Mucosa of descending colon (tissue), 3 donors: ENCODE measurements around the gene BANP. TPM values are rescaled to one million over a fixed set of nuclear protein-coding genes. Genes with fewer than 3 reads are reported as not detected.
A peak's percentile ranks its signal among the peaks of the same experiment; 100 is the strongest.
"Not testable (repeated sequence)": the region's sequence is repeated elsewhere in the genome, so short reads cannot be mapped to it uniquely, and the experiment has no call there.

Source experiments
- ATAC-seq: fragments of 200-7000 bp; cut with Tn5 transposase; one replicate; pipeline ENCODE4 v1.9.1; 2020; ENCODE audit warnings: mild to moderate bottlenecking, moderate library complexity
- DNase-seq, 3 donors: peaks; one replicate each; pipeline ENCODE4 v3.0.0-alpha.2; 2020
- H3K36me3 ChIP-seq: fragments of 200-600 bp; one replicate; pipeline ENCODE4 v1.8.0; 2021; ENCODE audit warnings: low read depth, mild to moderate bottlenecking
- H3K4me1 ChIP-seq: fragments of 200-600 bp; one replicate; pipeline ENCODE4 v1.8.0; 2021; ENCODE audit warnings: low read depth, mild to moderate bottlenecking
- H3K4me3 ChIP-seq: fragments of 200-600 bp; one replicate; pipeline ENCODE4 v1.8.0; 2021; ENCODE audit warnings: mild to moderate bottlenecking
- H3K9me3 ChIP-seq: fragments of 200-600 bp; one replicate; pipeline ENCODE4 v1.8.0; 2021; ENCODE audit warnings: mild to moderate bottlenecking
- CTCF ChIP-seq: fragments of 200-600 bp; IDR thresholded peaks from one replicate; pipeline ENCODE4 v1.8.0; 2022; ENCODE audit warnings: antibody characterized with exemption, mild to moderate bottlenecking
- intact Hi-C, 2 donors: fragments of 100-400 bp; cut with DNase I in 1 of 2; cut with micrococcal nuclease in 1 of 2; formaldehyde crosslinking; loops; one replicate each; pipeline versions ENCODE4 v1.11.0 to v1.11.1; 2022; cut with DNase I, micrococcal nuclease
- total RNA-seq, 3 donors: library from RNA; stranded (reverse); fragmentation: NEBNext Ultra II Directional in 2 of 3; extraction: Animal tissue kit (Norgen Biotek cat#: 25700) in 2 of 3; gene quantifications; one replicate each; pipeline versions ENCODE4 v1.2.1 to v1.2.4, GENCODE V29; 2021 to 2023
- donor health status: DM: no; HTN: no; CAD: no; lungs with moderate emphysema.
- donor health status: DM: no; HTN: no; CAD: no.
- donor health status: DM: no; HTN: yes; CAD: no.

The BANP gene
- total RNA-seq, 3 donors from 2014 or later = 24.4 to 36.0 (median 26.1) TPM

DNA sequence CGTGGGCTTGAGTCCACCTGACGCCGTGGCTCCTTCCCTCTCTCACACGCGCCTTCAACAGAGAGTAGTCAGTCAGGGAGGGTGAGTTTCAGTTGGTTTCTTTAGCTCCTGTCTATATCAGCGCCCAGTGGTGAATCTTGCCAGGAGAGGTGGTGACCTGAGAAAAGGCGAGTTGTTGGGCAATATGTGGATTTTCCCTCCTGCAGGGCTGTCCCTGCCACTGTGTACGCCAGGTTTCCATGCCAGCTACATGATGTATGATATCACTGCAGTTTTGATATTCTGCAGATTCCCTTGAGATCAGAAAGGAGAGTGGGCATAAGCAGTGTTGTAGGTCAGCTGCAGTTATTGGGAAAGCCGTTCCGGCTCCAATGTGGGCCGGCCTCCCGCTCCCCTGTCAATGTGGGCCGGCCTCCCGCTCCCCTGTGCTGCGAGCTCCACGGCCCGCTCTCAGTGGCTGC, 31.4 kb downstream of the BANP start:
- no peak overlapping the region for H3K4me3 ChIP-seq
- intact Hi-C loops = no loop called here
- no peaks in the 10 kb centered on the region for H3K4me1 ChIP-seq
- H3K9me3 ChIP-seq = no peaks in the 10 kb centered on the region
- no peaks in the 10 kb centered on the region for H3K36me3 ChIP-seq
- TF ChIP-seq CTCF = no peak
- no peak for ATAC-seq
- DNase-seq = no peak

- ATAC-seq = peak; percentile 87
- intact Hi-C loops, DNase-seq, H3K36me3 ChIP-seq, H3K4me1 ChIP-seq, H3K9me3 ChIP-seq, H3K4me3 ChIP-seq: not testable (repeated sequence)
Measured at GRCh38 chr16:87983072-87983736, 32.0 kb downstream of the BANP start.

- intact Hi-C loops, H3K4me1 ChIP-seq, H3K9me3 ChIP-seq, H3K36me3 ChIP-seq, H3K4me3 ChIP-seq, ATAC-seq, DNase-seq: not testable (repeated sequence)
Measured at GRCh38 chr16:87983737-87984097, 32.5 kb downstream of the BANP start.

DNA sequence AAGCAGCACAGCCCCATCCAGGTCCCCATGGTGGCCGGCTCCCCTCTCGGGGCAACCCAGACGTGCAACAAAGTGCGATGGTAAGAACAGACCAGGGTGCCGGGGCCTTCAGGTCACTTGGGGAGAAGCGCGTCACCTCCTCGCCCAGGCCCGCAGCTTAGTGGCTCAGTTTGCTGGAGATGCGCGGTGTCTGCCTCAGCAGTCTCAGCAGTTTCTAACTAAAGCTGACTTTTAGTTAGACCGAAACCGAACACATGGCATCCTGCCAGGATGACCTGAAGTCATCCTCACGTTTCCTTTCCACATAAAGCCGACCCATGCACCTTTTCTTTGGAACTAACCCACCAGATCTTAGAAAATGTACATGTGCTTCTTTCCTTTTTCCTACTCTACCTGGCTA, 32.9 kb downstream of the BANP start:
- H3K36me3 ChIP-seq, ATAC-seq, H3K4me3 ChIP-seq, intact Hi-C loops, H3K4me1 ChIP-seq, H3K9me3 ChIP-seq, DNase-seq: not testable (repeated sequence)

DNA sequence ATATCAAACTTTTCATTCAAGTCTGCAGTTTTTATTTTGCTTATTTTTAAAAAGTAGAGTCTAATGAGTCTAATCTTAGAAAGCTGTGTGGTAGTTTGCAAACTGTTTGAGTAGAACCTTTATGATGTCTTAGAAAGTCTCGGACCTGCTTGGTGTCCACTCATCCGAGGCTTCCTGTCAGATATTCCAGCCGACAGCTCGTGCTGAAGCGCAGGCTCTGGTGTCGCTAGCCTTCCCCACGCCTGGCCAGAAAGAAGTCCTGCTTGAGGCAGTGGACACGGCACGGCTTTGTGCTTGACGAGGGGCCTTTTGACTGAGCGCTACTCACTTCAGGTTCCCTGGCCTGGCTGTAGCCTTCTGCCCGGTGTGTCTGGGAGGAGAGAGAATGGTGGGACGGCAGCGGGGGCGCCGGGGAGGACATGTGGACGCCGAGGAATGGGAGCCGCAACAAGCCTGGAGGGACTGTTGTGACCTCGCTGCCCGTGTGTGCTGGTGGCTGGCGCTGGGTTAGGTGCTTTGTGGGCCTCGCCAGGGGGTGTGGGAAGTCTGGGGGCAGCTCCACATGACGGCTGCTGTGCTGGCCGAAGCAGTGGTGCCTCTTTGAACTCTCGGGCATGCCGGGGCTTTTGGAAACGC, 33.5 kb downstream of the BANP start:
- H3K4me1 ChIP-seq = no peaks in the 10 kb centered on the region
- DNase-seq (no peak), ATAC-seq (no peak)
- H3K36me3 ChIP-seq = no peaks in the 10 kb centered on the region
- H3K4me3 ChIP-seq = no peak overlapping the region
- TF ChIP-seq CTCF = no peak
- H3K9me3 ChIP-seq = no peaks in the 10 kb centered on the region
- intact Hi-C loops = no loop called here

- H3K4me3 ChIP-seq, ATAC-seq, intact Hi-C loops, H3K36me3 ChIP-seq, H3K4me1 ChIP-seq, H3K9me3 ChIP-seq, DNase-seq: not testable (repeated sequence)
Measured at GRCh38 chr16:87985493-87985892, 34.3 kb downstream of the BANP start.

GRCh38 chr16:87986361-87986849, 35.2 kb downstream of the BANP start:
- H3K4me1 ChIP-seq, H3K4me3 ChIP-seq, H3K36me3 ChIP-seq, ATAC-seq, H3K9me3 ChIP-seq, DNase-seq, intact Hi-C loops: not testable (repeated sequence)

DNA sequence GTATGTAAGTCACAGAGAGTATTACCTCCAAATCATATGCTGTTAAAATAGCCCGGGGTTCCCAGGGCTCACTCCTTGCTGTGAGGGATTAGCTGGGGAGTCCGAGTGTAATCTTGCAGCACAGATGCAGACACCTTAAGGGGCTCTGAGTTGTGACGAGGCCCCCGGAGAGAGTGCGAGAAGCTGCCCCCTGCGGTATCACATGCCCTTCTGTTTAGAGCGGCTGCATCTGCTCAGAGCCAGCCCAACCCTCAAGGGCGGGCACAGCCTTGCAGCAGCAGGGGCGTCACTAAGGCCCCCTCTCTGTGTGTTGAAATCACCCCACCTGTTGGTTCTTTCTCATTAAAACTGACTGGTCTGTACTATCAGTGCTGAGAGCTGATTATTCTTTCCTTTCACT, 37.4 kb downstream of the BANP start:
- H3K4me1 ChIP-seq, ATAC-seq, H3K9me3 ChIP-seq, intact Hi-C loops, H3K4me3 ChIP-seq, DNase-seq, H3K36me3 ChIP-seq: not testable (repeated sequence)

DNA sequence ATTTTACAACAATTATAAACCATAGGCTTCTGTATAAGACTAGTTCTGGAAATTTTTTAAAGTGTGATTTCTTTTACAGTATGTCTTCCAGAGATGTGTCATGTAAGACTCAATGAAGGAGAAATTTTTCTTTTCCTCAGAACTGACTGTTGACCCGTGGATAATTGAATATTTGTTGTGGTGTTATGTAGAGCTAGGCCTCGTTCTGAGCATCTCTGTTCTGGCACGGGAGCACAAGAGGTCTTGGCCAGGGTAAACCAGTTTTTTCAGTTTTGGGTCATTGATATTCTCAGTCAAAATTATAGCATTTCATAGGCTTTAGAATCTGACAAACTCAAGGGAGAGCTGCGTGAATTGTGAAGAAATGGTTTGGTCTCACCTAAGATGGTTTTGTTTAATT, 39.0 kb downstream of the BANP start:
- DNase-seq, H3K4me3 ChIP-seq, ATAC-seq, H3K9me3 ChIP-seq, intact Hi-C loops, H3K4me1 ChIP-seq, H3K36me3 ChIP-seq: not testable (repeated sequence)

DNA sequence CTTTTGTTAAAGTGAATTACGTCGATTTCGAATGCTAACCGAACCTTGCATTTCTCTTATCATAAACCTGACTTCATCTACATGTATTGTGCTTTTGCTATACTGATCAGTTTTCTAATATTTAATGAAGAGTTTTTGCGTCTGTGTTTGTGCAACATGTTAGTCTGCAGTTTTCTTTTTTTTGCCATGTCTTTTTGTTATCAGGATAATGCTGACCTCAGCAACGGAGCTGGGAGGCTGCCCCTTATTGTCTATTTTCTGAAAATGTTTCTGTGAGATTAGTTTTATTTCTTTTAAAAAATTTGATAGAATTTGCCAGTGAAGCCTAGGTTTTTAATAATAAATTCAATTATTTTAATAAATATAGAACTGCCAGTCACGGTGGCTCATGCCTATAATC, 40.9 kb downstream of the BANP start:
- H3K36me3 ChIP-seq, H3K9me3 ChIP-seq, intact Hi-C loops, H3K4me3 ChIP-seq, ATAC-seq, H3K4me1 ChIP-seq, DNase-seq: not testable (repeated sequence)
